HG02571 (cell line): ENCODE data around the gene TRAPPC2.
"Not testable (repeated sequence)": the region's sequence is repeated elsewhere in the genome, so short reads cannot be mapped to it uniquely, and the experiment has no call there.

ENCODE experiments used
- ATAC-seq: cut with Tn5 transposase; IDR thresholded peaks from one replicate; pipeline ENCODE4 v1.9.1; 2021; ENCODE audit warnings: mild to moderate bottlenecking, moderate library complexity; ENCODE audit not compliant: unreplicated experiment

TRAPPC2 gene

DNA sequence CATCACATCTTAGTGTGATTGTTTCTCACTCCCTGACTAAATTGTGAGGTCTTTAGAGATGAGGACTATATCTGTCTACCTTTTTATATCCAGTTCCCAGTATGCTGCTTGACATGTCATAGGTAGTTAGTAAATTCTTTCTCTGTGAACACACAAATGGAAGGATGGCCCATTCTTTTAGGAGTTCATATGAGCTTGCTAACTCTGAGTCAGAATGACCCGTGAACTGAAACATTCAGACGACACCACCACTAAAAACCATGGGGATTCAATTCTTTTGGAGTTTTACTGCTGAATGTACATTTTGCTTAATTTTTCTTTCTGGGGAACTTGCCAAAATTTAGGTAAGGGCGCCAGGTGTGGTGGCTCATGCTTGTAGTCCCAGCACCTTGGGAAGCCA is 14.1 kb upstream of the TRAPPC2 start:
- ATAC-seq, result no peak

DNA sequence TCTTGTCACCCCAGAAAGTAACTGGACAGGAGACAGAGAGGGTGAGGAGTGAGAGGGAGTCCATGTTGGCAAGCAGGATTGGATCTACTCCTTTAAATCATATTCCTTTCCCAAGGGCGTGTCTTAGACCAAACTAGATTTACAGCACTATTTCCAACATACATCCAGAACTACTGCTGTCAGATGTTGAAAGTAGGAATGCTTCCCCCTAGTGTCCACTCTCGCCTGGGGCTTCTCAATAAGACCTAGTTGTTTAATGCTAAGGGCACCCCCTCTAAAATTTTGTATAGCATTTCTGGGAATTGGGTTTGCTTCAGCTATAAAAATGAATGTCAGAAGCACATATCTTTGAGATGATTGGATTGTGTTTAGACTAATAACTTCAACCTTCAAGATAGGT is 13.4 kb upstream of the TRAPPC2 start:
- no peak for ATAC-seq

DNA sequence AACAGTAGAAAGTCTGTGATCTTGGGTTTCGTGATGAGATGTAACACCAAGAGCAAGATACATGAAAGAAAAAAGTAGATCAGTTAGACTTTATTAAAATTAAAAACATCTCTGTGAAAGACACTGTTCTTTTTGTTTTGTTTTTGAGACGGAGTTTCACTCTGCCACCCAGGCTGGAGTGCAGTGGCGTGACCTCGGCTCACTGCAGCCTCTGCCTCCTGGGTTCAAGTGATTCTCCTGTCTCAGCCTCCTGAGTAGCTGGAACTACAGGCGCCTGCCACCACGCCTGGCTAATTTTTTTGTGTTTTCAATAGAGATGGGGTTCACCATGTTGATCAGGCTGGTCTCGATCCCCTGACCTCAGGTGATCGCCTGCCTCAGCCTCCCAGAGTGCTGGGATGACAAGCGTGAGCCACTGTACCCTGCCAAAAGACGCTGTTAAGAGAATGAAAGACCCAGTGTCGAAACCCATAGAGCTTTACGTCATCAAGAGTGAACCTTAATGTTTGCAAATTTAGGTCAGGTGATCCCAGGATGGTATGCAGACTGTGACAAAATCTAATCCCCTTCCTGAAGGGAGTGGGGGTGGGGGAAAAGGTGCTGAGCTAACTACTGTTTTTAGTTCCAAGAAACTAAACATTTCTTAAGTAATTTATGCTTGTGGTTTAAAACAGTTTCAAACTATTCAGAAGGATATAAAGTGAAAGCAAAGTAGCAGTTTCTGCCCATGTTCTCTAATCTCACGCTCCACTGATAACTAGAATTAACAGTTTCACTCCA is 8.2 kb upstream of the TRAPPC2 start:
- peak; percentile 92 for ATAC-seq

DNA sequence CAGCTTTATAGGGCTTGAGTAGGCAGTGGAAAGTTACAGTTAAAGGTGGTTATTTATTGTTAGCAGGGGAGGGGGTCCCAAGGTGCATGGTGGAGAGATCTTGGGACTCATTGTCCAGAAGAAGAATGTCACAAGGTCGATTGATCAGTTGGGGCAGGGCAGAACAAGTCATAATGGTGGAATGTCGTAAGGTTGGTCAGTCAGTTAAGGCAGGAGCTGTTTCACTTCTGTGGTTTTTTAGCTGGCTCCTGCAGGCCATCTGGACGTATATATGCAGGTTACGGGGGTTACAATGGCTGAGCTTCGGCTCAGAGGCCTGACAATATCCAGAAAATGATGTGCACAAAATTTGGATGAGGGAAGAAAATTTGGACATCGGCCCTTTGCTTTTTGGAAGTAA is 7.3 kb upstream of the TRAPPC2 start:
- no peak for ATAC-seq

DNA sequence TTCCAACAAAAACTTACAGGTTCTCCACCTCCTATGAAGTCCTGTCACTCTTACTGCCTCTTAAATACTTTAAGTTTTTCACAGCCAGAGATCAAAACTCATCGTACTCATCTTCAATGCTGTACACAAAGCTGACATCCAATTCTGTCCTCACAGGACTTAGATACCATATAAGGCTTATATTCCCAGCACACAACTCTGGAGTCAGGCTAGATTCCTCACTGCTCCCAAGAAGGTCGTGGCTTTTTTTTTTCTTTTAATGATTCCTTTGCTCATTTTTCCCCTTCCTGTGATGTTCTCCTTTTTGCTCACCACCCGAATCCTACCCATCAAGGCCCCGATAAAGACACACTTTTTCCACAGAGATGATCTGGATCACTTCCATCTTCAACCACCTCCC is 914 bp downstream of the TRAPPC2 start:
- ATAC-seq, result no peak

DNA sequence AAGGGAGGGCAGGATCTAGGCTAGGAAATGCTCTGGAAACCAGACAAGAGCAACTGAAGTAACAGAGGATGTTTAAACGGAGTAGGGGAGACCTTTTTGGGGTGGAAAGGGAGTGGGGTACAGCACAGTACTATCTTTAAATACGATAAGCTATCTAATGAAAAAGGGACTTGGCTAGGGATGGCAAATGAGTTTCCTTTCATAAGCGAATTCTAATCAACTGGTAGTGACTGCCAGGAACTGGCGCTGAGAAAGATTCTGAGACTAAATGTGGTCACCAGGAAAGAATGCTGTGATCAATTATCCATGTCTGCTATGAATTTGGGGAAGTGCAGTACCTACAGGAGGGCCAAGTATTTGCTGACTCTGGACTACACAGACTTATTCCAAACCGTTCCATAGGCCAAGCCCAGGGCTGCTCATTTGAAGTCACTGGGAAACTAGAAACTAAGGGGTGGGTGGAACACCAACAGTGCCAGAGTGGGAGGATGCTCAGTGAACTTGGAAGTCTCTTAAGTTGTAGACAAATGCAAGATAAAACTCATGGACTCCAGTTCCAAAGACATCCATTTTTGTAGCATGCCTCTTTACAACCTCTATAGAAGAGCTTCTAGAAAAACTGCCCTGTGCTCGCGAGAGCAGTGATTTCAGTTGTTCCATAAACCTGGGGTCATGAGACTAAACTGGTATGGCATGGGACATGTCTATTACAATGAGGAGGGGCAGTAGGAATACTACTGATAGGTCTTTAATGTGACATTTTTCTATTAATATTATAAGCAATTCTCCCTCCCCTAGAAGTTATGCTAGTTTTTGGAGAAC is 2.0 kb downstream of the TRAPPC2 start:
- no peak for ATAC-seq

DNA sequence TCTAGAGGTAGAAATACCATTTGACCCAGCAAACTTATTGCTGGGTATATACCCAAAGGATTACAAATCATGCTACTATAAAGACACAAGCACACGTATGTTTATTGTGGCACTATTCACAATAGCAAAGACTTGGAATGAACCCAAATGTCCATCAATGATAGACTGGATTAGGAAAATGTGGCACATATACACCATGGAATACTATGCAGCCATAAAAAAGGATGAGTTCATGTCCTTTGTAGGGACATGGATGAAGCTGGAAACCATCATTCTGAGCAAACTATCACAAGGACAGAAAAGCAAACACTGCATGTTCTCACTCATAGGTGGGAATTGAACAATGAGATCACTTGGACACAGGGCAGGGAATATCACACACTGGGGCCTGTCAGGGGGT is 3.9 kb downstream of the TRAPPC2 start:
- not testable (repeated sequence) for ATAC-seq

DNA sequence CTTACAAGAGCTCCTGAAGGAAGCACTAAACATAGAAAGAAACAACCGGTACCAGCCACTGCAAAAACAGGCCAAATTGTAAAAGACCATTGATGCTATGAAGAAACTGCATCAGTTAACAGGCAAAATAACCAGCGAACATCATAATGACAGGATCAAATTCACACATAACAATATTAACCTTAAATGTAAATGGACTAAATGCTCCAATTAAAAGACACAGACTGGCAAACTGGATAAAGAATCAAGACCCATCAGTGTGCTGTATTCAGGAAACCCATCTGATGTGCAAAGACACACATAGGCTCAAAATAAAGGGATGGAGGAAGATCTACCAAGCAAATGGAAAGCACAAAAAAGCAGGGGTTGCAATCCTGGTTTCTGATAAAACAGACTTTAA is 7.8 kb downstream of the TRAPPC2 start:
- ATAC-seq, result not testable (repeated sequence)

DNA sequence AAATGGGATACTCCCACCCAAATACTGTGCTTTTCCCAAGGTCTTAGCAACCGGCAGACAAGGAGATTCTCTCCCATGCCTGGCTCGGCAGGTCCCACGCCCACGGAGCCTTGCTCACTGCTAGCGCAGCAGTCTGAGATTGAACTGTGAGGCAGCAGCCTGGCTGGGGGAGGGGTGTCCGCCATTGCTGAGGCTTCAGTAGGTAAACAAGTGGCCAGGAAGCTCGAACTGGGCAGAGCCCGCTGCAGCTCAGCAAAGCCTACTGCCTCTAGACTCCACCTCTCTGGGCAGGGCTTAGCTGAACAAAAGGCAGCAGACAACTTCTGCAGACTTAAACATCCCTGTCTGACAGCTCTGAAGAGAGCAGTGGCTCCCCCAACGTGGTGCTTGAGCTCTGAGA is 9.5 kb downstream of the TRAPPC2 start:
- ATAC-seq, result not testable (repeated sequence)

DNA sequence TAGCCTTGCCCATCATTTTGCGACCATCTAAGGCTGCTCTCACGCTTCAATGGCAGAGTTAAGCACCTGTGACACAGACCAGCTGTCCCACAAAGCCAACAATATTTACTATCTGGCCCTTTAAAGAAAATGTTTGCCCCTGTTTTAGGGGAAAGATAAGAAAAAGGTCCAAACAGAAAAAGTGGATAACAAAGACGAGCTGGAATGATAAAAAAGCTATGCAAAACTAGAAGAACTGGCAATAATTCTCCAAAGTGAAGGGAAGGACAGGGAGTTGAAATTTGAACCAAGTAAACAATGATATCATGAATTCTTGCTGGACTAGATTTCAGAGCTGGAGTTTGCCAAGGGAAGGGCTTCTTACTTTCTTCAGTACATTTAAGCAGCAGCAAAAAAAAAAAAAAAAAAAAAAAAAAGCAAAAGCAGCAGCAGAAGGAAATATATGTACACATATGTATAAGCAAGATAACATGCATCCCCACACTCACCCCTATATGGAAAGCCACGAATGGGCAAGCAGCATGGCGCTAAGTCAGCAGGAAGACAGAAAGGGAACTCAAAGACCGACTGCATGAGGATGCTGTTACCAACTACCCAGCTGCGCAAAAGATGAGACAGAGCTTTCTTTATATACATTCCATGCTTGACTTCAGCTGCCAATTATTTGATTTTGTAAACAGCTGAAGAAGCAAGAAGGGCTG is 12.5 kb downstream of the TRAPPC2 start:
- no peak for ATAC-seq

DNA sequence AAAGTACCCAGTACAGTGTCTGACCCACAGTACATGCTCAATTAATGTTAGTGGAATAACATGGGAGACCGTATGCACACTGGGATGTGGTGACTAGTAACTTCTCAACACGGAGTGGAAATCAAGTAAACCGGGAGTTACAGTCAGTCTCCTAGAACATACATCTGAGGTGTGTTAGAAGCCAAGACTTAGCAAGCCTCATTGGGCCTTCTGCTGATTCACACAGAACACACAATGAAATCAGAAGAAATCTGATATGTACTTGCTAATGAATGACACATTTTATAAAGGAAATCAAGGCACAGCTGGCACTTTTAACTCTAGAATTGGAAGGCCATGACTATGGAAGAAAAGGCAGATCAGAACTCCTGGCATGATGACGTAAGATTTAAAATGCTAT is 13.0 kb downstream of the TRAPPC2 start:
- no peak for ATAC-seq

DNA sequence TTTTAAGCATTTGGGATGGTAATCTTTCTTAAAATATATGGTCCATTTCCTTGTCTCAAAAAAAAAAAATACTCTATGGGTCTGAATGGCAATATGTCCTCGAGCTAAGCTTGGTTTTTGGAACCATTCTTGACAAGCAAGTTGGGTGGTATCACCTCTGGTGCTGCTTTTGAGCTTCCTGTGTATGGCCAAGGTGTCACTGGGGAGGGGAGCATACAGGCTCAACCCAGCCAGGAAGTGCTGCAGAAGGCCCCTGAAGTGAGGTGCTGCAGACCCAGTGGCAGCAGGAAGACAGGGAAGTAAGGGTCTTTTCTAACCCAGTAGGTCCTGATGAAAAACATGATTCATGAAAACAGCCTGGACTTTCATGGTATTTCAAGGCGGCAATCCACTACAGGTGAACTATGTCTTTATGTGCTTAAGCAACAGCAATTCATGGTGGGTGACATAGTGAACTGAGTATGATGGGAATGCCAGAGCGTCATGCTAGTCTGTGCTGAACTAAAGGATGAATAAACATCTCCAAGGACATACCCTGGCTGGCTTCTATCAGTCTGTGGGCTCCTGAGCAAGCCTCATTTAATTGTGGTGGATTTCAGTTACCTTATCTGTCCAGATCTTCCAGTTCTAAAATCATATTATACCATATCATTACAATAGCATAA is 15.1 kb downstream of the TRAPPC2 start:
- ATAC-seq, result no peak

DNA sequence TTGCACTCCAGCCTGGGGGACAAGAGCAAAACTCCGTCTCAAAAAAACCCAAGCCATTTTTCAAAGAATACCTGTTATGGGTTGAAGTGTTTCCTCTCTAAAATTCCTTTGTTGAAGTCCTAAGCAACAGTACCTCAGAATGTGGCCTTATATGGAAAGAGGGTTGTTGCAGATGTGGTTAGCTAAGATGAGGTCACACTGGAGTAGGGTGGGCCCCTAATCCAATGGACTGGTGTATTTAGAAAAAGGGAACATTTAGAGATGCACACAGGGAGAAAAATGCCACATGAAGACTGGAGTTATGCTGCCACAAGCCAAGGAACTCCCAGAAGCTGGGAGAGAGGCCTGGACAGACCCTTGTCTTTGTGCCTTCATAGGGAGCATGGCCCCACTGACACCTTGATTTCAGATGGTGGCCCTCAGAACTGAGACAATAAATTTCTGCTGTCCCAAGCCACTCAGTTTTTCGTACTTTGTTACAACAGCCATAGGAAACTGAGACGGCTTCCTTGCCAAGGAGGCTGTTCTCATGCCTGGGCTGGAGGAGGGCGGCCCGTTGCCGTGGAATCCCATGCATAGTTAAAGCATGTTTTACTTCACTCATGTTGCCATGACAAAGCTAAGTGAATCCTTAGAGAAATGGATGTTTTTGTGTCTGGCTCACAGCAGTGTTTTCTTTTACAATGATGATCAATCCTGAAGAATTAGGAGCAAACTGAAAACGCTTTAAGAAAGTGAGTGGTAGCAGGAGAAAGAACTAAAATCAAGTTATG is 16.5 kb downstream of the TRAPPC2 start:
- ATAC-seq, result no peak

DNA sequence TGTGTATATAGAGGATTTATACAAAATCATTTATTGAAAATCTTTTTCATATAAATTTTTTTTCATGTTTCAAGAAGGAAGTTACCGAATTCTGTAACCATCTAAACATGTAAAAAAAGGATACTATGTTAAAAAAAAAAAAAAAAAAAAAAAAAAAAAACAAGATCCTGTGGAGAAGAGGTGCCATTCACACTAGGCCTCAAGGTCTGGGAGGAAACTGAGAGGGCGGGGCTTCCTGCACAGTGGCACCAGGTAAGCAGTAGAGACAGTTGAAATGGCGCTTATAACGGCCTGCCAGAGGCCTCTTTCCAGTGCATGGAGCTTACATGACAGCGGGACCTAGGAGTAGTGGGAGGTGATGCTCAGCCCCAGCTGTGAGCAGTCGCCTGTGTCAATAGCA is 17.5 kb downstream of the TRAPPC2 start:
- no peak for ATAC-seq

DNA sequence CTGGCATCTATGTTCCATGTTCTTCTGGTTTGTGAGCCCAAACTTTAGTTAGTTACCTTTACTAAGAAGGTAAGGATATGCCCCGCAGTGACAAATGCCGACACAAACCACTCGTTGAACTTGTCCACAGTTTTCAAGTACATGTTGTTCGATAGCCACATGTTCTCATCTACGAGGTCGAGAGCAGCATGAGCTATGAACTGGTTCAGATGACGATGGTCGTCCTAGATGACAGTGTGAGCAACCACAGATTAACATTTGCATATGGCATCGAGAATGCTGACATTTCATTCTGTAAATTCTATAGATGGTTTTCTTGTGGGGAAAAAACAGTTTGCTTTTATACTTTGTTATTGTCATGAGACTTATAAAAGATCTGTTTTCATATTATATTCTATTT is 18.0 kb downstream of the TRAPPC2 start:
- no peak for ATAC-seq

DNA sequence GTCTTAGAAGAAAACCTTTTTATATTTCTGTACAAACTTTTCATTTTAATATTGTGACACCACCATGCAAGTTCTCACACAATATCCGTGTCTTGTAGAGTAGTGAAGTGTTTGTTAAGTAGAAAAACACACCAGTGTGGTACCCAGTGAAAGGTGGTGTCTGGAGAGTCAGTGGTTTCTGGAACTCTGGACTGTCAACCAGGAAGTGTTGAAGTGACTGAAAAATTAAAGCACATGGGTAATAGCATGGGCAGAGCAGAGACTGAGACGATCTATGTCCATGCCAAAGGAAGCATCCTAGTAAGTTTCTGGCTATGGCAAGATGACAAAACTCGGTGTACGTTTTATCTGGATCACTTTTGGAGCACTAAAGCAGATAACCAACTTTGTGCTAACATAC is 23.3 kb downstream of the TRAPPC2 start:
- no peak for ATAC-seq

DNA sequence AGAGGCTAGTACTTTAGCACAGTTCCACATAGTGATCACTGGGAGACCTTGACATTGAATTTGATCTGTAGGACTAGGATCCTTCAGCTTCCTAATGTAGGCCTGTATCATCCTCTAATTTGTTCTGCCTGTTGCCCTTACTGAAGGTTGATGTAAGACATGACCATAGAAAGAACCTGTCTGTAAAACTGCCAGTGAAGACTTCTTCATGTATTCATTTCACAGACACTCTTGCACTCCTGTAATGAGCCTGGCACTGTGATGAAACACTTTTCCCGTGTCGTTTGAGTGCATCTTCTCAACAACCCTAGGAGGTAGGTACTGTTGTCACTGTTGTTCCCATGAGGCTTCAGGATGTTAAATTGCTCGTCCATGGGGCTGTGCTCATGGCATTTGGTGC is 30.8 kb downstream of the TRAPPC2 start:
- no peak for ATAC-seq

DNA sequence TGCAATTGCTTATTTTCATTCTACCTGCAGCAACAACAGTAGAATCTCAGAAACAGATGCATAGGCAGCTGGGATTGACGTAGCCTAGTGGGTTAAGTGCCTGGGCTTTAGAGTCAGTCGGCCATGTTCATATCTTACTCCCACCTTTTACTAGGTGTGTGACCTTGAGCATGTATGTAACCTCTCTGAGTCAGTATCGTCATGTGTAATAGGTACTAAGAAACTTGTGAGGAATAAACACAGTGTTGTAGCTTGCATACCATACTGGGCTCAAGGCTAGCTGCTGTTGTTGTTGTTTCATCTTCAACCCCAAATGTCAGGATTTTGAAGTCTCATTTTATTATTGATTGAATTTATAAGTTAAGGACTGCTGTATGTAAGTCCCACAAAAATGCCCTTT is 31.3 kb downstream of the TRAPPC2 start:
- no peak for ATAC-seq

DNA sequence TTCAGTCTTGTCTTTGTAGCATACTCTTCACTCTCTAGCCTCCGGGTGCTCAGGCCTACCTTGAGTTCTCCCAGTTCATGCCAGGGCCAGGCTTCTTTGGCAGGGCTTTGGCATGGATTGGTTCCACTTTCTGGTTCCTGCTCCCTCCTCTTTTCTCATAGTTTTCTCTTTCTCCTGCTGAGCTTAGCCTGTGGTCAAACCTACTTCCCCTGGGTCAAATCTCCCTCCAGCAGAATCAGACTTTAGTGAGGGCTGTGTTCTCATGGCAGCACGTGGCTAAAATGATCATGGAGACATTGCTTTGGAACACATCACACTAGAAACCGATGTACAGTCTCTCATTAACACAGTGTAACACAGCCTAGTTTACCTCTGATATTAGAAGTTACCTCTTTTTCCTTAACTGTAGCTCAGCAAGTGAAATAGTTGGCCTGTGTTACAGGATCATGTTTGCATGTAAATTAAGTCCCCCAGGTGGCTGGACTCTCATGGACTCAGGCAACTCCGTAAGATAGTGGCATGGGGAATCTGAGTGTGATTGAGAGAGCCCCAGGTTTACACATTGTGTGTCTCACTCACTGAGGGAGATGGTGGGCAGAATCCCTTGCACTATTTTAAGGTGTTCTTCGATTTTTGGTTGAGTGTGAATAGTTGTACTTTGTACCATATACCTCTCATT is 32.2 kb downstream of the TRAPPC2 start:
- ATAC-seq, result no peak

DNA sequence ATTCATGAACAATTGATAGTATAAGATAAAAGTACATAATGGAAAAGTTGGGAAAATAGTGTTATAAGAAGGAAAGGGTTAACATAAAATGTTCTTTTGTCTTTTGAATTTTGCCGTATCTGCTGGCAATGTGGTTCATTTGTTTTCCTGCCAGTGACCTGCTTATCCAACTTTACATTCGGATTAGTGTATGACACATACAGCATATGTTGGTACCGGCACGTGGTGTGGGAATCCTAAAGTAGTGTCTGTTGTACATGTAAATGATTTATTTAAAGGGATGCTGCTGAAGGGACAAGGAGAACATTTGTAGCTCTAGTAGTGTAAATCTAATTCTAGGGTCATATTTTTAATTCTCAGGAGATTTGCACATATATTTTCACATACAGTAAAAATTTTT is 34.0 kb downstream of the TRAPPC2 start:
- ATAC-seq, result no peak
